DMS 273 treated with DMSO at 0.1 percent for 48 hours (cell line): ENCODE measurements around the gene RILPL1.

Source experiments
- DNase-seq: peaks from one replicate; lab custom pipeline; 2025; lab: John Stamatoyannopoulos, UW

RILPL1 gene

DNA sequence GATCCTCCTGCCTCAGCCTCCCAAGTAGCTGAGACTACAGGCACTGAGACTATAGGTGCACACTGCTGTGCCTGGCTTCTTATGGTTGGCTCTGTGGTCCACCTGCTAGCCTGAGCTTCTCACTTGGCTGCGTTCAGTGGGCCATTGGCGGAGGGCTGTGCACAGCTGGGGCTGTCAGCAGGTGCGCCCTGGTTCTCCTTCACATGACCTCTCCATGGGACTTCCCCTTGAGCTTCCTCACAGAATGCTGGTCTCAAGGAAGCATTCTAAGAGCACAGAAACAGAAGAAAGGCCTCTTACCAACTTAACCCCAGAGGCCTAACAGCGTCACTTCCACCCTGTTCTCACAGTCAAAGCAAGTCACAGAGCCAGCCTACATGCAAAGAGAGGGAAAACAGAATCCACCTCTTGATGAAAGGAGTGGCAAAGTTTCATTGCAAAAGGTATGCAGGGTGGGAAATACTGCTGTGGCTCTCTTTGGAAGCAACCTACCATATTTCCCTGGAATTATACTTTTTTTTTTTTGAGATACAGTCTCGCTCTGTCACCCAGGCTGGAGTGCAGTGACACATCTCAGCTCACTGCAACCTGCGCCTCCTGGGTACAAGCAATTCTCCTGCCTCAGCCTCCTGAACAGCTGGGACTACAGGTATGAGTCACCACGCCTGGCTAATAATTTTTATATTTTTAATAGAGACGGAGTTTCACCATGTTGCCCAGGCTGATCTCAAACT, 106.3 kb downstream of the RILPL1 start:
- DNase-seq: no peak

DNA sequence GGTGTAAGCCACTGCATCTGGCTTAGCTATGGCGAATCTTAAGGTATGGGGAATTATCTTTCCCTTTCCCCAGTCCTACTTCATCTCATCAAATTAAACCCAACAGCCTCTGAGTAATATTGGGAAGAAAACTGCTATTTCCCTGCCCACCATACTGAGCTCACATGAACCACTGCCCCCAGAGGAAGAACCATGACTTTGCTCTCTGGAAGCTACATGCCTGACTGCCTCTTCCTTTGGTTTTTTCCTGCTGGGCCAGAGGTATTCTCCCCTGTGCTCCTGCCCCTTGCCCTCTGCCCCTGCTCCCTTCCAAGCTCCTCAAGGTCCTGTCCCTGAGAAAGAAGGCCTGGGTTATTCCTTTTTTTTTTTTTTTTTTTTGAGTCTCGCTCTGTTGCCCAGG, 112.2 kb downstream of the RILPL1 start:
- no peak for DNase-seq
